ENCODE measurements around the gene SNAP29.
"Not testable (repeated sequence)": the region's sequence is repeated elsewhere in the genome, so short reads cannot be mapped to it uniquely, and the experiment has no call there.

The SNAP29 gene

GRCh38 chr22:20818471-20818870, 40.3 kb upstream of the SNAP29 start:
- DNase-seq (ENCODE audit: low read depth in 1 of 2, low spot score in 1 of 2) = no peak
- Histone ChIP-seq H3K4me3 (replicated peaks; ENCODE audit: insufficient read depth, low read length) (no peak overlapping the region), H3K27me3 (ENCODE audit: insufficient read depth, poor library complexity, severe bottlenecking) (no peaks in the 10 kb centered on the region), H3K27ac (replicated peaks) (no peak overlapping the region)
- TF ChIP-seq, protein P1, sequence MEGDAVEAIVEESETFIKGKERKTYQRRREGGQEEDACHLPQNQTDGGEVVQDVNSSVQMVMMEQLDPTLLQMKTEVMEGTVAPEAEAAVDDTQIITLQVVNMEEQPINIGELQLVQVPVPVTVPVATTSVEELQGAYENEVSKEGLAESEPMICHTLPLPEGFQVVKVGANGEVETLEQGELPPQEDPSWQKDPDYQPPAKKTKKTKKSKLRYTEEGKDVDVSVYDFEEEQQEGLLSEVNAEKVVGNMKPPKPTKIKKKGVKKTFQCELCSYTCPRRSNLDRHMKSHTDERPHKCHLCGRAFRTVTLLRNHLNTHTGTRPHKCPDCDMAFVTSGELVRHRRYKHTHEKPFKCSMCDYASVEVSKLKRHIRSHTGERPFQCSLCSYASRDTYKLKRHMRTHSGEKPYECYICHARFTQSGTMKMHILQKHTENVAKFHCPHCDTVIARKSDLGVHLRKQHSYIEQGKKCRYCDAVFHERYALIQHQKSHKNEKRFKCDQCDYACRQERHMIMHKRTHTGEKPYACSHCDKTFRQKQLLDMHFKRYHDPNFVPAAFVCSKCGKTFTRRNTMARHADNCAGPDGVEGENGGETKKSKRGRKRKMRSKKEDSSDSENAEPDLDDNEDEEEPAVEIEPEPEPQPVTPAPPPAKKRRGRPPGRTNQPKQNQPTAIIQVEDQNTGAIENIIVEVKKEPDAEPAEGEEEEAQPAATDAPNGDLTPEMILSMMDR (IDR thresholded peaks at IDR 0.05; ENCODE audit: insufficient read depth, low read length) = no peak
- TF ChIP-seq GABPA (IDR thresholded peaks at IDR 0.05; ENCODE audit: low read depth) = no peak
- no peak for TF ChIP-seq POLR2AphosphoS5 (IDR thresholded peaks at IDR 0.05; ENCODE audit: low read depth)
- no peak for TF ChIP-seq SPI1 (IDR thresholded peaks at IDR 0.05; ENCODE audit: borderline replicate concordance, low read depth)
- no peak for TF ChIP-seq REST (IDR thresholded peaks at IDR 0.05; ENCODE audit: insufficient replicate concordance, low read depth)

DNA sequence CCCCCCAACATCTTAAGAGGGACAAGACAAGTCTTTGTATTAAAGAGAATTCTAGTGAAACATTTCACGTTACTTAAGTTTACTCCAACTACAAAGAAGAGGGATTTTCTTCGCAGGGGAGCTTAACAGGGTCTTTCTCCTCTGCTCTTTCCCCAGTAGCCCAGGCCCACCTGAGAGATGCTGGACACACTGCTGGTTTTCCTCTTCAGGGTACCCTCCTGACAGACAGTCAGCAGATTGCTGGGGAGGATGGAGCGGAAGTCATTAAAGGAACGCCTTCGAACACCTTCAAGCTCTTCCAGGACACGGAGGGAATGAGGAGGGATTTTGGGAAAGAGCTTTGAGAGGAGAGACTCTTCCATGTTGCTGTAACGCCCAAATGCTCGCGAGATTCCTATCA, 39.3 kb upstream of the SNAP29 start:
- H3K27me3 ChIP-seq (ENCODE audit: insufficient read depth, poor library complexity, severe bottlenecking) = no peaks in the 10 kb centered on the region
- no peak overlapping the region for H3K4me3 ChIP-seq (replicated peaks; ENCODE audit: insufficient read depth, low read length)
- TF ChIP-seq, protein P1 (IDR thresholded peaks at IDR 0.05; ENCODE audit: insufficient read depth, low read length) = no peak
- TF ChIP-seq REST (IDR thresholded peaks at IDR 0.05; ENCODE audit: insufficient replicate concordance, low read depth) = no peak
- no peak for TF ChIP-seq POLR2AphosphoS5 (IDR thresholded peaks at IDR 0.05; ENCODE audit: low read depth)
- TF ChIP-seq GABPA (IDR thresholded peaks at IDR 0.05; ENCODE audit: low read depth) = no peak
- TF ChIP-seq SPI1 (IDR thresholded peaks at IDR 0.05; ENCODE audit: borderline replicate concordance, low read depth) = no peak
- H3K27ac ChIP-seq (replicated peaks) = no peak overlapping the region
- no peak for DNase-seq (ENCODE audit: low read depth in 1 of 2, low spot score in 1 of 2)

GRCh38 chr22:20821717-20822239, 37.0 kb upstream of the SNAP29 start:
- H3K4me3 ChIP-seq (replicated peaks; ENCODE audit: insufficient read depth, low read length); H3K27me3 ChIP-seq (ENCODE audit: insufficient read depth, poor library complexity, severe bottlenecking); DNase-seq (ENCODE audit: low read depth in 1 of 2, low spot score in 1 of 2); H3K27ac ChIP-seq (replicated peaks): not testable (repeated sequence)

GRCh38 chr22:20822240-20822639, 36.6 kb upstream of the SNAP29 start:
- Histone ChIP-seq H3K27ac (replicated peaks) (no peak overlapping the region), H3K4me3 (replicated peaks; ENCODE audit: insufficient read depth, low read length) (no peak overlapping the region), H3K27me3 (ENCODE audit: insufficient read depth, poor library complexity, severe bottlenecking) (no peaks in the 10 kb centered on the region)
- no peak for DNase-seq (ENCODE audit: low read depth in 1 of 2, low spot score in 1 of 2)
- TF ChIP-seq, protein P1 (IDR thresholded peaks at IDR 0.05; ENCODE audit: insufficient read depth, low read length) = no peak
- TF ChIP-seq GABPA (IDR thresholded peaks at IDR 0.05; ENCODE audit: low read depth) = no peak
- no peak for TF ChIP-seq POLR2AphosphoS5 (IDR thresholded peaks at IDR 0.05; ENCODE audit: low read depth)
- TF ChIP-seq REST (IDR thresholded peaks at IDR 0.05; ENCODE audit: insufficient replicate concordance, low read depth) = no peak
- no peak for TF ChIP-seq SPI1 (IDR thresholded peaks at IDR 0.05; ENCODE audit: borderline replicate concordance, low read depth)

All from HL-60 (cell line).